Effector CD4-positive, alpha-beta T cell (primary cell): Measurements from ENCODE around the gene ZNF264.
"Not testable (repeated sequence)": the region's sequence is repeated elsewhere in the genome, so short reads cannot be mapped to it uniquely, and the experiment has no call there.

Source experiments
- DNase-seq: peaks from one replicate; pipeline ENCODE4 v3.0.0-alpha.2; 2020

The ZNF264 gene

GRCh38 chr19:57245959-57246358, 54.7 kb downstream of the ZNF264 start:
- no peak for DNase-seq

- no peak for DNase-seq
Observed at GRCh38 chr19:57248646-57249045, 57.3 kb downstream of the ZNF264 start.

- DNase-seq, result no peak
Observed at GRCh38 chr19:57249329-57249728, 58.0 kb downstream of the ZNF264 start.

GRCh38 chr19:57253767-57254166, 62.5 kb downstream of the ZNF264 start:
- DNase-seq, result not testable (repeated sequence)

DNA sequence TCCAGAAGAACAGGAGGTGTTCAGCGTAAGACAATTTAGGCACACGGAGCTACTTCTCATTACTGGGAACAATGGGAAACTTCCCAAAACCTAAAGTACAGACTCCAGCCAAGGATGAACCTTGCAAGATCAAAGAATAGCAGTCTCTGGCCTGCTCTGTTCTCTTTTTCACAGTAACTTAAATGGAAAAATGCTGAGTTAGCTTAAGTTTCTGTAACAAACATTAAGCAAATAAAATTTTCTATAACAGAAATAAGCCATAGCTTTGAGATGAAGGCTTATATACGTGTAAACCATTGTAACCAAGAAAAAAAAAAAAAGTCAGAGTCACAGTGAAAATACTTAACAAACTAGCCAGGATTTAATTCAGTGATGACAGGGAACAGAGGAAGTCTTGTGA, 70.7 kb downstream of the ZNF264 start:
- no peak for DNase-seq

GRCh38 chr19:57263244-57263741, 72.0 kb downstream of the ZNF264 start:
- no peak for DNase-seq

DNA sequence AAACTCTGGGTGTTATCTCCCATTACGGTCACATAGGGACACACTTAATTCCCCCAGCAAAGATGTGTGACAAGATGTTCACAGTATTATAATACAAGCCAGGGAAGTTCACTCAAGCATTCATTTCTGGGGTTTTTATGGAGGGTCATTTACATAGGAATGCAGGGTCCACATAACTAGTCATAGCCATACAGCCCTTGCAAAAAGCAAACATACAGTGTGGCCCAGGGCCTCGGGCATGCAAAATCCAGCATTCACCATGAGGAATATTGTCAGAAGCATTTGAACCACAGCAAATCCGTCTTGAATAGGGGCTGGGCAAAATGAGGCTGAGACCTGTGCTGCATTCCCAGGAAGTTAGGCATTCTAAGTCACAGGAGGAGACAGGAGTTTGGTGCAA, 76.0 kb downstream of the ZNF264 start:
- DNase-seq, result no peak

- no peak for DNase-seq
Observed at GRCh38 chr19:57269515-57270250, 78.4 kb downstream of the ZNF264 start.

- DNase-seq, result no peak
Observed at GRCh38 chr19:57271280-57271679, 80.0 kb downstream of the ZNF264 start.
